OCI-LY3 (cell line): Measurements from ENCODE around the gene LRRN4CL.

Experiments
- EZH2phosphoT487 ChIP-seq: fragments of 200-600 bp; shearing (Covaris generic); IDR thresholded peaks from 2 replicates; pipeline ENCODE4 v1.6.1; 2018; ENCODE audit warnings: antibody characterized with exemption, mixed run types, low read depth
- TF ChIP-seq, protein P1 (sequence below): fragments of 200-600, 300-600 bp; sonication (generic); IDR thresholded peaks from 2 replicates; pipeline ENCODE4 v1.5.1; 2014; ENCODE audit warnings: antibody characterized with exemption, low read length, low read depth

DNA sequence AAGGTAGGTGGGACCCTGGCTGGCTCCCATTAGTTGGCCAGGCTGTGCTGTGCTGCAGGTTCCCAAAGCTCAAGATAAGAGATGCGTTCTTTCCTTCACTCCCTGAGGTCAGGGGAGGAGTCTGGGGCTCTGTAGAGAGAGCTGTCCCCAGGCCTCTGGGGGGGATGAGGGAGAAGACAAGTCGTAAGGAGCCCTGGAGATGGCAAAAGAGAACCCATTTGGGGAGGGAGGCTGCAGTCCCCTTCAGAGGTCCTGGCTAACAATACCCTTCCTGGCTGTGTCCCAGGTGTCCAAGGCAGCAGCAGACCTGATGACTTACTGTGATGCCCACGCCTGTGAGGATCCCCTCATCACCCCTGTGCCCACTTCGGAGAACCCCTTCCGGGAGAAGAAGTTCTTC, 19.1 kb upstream of the LRRN4CL start:
- TF ChIP-seq, protein P1, sequence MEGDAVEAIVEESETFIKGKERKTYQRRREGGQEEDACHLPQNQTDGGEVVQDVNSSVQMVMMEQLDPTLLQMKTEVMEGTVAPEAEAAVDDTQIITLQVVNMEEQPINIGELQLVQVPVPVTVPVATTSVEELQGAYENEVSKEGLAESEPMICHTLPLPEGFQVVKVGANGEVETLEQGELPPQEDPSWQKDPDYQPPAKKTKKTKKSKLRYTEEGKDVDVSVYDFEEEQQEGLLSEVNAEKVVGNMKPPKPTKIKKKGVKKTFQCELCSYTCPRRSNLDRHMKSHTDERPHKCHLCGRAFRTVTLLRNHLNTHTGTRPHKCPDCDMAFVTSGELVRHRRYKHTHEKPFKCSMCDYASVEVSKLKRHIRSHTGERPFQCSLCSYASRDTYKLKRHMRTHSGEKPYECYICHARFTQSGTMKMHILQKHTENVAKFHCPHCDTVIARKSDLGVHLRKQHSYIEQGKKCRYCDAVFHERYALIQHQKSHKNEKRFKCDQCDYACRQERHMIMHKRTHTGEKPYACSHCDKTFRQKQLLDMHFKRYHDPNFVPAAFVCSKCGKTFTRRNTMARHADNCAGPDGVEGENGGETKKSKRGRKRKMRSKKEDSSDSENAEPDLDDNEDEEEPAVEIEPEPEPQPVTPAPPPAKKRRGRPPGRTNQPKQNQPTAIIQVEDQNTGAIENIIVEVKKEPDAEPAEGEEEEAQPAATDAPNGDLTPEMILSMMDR: no peak
- no peak for TF ChIP-seq EZH2phosphoT487
